ENCODE data around the gene PALD1. TPM values are rescaled to one million over a fixed set of nuclear protein-coding genes. Genes with fewer than 3 reads are reported as not detected.

Gene PALD1
- total RNA-seq, 8 experiments from 2014 or later: 1.4 to 15.9 (median 2.7) TPM

- Histone ChIP-seq H3K4me1 (replicated peaks in 1 of 2) (peaks cover 5 to 16% of the 10 kb centered on the region in 2 donors), H3K4me3 (no peak overlapping the region), H3K27ac (no peak overlapping the region)
- in situ Hi-C loops (cut with MboI; ENCODE audit: low pct_unique_long_range_greater_than_20kb in 2 of 9, low sequenced_read_pairs in 9 of 9, unreplicated experiment in 9 of 9): loop anchor here in 5 of 9 experiments (10.0 to 25.0 kb wide), 3 partner anchors 195 to 302 kb away; no protein-coding TSS in a partner anchor
- ATAC-seq (replicated peaks in 6 of 8): peak in 1 of 8 experiments; percentile 2
- 0 to 100% (median 44%) methylated on average over 1 to 2 of the region's 5 CpGs; no CpG with 5 or more reads in 6 of the 10 experiments for WGBS, 10 experiments
Observed at GRCh38 chr10:70559861-70560260, 81.3 kb downstream of the PALD1 start.

GRCh38 chr10:70560511-70560941, 82.0 kb downstream of the PALD1 start:
- Histone ChIP-seq H3K4me3 (no peak overlapping the region), H3K4me1 (replicated peaks in 1 of 2) (peaks cover 5 to 16% of the 10 kb centered on the region in 2 donors), H3K27ac (no peak overlapping the region)
- WGBS, 10 experiments: 80 to 96% (median 82%) methylated on average over 1 to 4 of the region's 14 CpGs; no CpG with 5 or more reads in 7 of the 10 experiments
- in situ Hi-C loops (cut with MboI; ENCODE audit: low pct_unique_long_range_greater_than_20kb in 2 of 9, low sequenced_read_pairs in 9 of 9, unreplicated experiment in 9 of 9): loop anchor here in 4 of 9 experiments (25.0 kb wide), 2 partner anchors 202 to 302 kb away; no protein-coding TSS in a partner anchor
- no peak for ATAC-seq (replicated peaks in 6 of 8)

DNA sequence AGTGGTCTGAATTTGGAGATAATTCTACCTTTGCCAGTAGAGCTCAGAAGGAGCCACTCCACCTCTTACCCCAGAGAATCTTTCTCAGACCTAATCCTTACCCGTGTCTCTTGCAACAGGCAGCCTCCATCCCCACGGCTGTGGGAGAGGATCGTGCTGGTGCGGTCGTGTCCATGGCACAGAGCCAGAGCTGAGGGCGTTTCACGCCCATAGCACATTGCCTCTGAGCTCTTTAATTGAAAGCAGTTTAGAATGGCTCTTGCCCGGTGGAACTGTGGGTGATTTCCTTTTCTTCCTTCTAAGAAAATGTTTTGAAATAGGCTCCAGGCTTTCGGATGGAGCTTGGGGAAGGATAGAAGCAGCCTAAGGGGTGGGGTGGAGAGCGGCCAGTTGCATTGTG, 82.5 kb downstream of the PALD1 start:
- 14 to 100% (median 20%) methylated on average over 1 to 3 of the region's 10 CpGs; no CpG with 5 or more reads in 7 of the 10 experiments for WGBS, 10 experiments
- H3K4me1 ChIP-seq (replicated peaks in 1 of 2): peaks cover 5 to 16% of the 10 kb centered on the region in 2 donors
- peak overlapping the region in 1 of 2 donors; percentile 19 for H3K27ac ChIP-seq
- no peak overlapping the region for H3K4me3 ChIP-seq
- ATAC-seq (replicated peaks in 6 of 8): peak; percentile 40 to 70 (median 64)
- in situ Hi-C loops (cut with MboI; ENCODE audit: low pct_unique_long_range_greater_than_20kb in 2 of 9, low sequenced_read_pairs in 9 of 9, unreplicated experiment in 9 of 9): loop anchor here in 4 of 9 experiments (25.0 kb wide), 2 partner anchors 201 to 301 kb away; no protein-coding TSS in a partner anchor

DNA sequence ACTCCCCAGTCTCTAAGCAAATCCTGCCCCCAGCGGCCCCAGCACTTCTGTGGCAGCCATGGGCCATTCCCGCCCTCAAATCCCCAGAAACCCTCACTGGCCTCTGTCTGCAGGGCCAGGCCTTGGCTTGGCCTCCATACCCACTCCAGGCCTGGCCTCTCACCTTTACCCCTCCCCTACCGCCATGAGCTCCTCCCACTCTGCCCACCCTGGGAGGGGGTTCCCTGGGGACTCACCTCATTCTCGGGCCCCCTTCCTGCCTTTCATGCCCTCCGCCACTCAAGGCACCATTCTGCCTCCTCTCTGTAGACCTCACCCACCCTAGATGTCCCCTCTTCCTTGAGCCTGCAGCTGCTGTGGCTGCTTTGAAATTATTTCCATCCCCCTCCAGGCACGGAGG, 83.0 kb downstream of the PALD1 start:
- H3K4me1 ChIP-seq (replicated peaks in 1 of 2): peaks cover 5 to 16% of the 10 kb centered on the region in 2 donors
- H3K4me3 ChIP-seq: no peak overlapping the region
- WGBS, 10 experiments: 40 to 100% (median 70%) methylated on average over 1 of the region's 6 CpGs; no CpG with 5 or more reads in 6 of the 10 experiments
- no peak for ATAC-seq (replicated peaks in 6 of 8)
- peak overlapping the region in 1 of 2 donors; percentile 19 for H3K27ac ChIP-seq
- in situ Hi-C loops (cut with MboI; ENCODE audit: low pct_unique_long_range_greater_than_20kb in 2 of 9, low sequenced_read_pairs in 9 of 9, unreplicated experiment in 9 of 9): loop anchor here in 4 of 9 experiments (25.0 kb wide), 2 partner anchors 201 to 301 kb away; no protein-coding TSS in a partner anchor

GRCh38 chr10:70562036-70562755, 83.6 kb downstream of the PALD1 start:
- peak in 3 of 8 experiments; percentile 40 to 72 (median 64) for ATAC-seq (replicated peaks in 6 of 8)
- H3K4me1 ChIP-seq (replicated peaks in 1 of 2): peaks cover 5 to 16% of the 10 kb centered on the region in 2 donors
- no peak overlapping the region for H3K27ac ChIP-seq
- 88 to 100% (median 95%) methylated on average over 1 to 4 of the region's 15 CpGs; no CpG with 5 or more reads in 6 of the 10 experiments for WGBS, 10 experiments
- no peak overlapping the region for H3K4me3 ChIP-seq
- in situ Hi-C loops (cut with MboI; ENCODE audit: low pct_unique_long_range_greater_than_20kb in 2 of 9, low sequenced_read_pairs in 9 of 9, unreplicated experiment in 9 of 9): loop anchor here in 4 of 9 experiments (25.0 kb wide), 2 partner anchors 200 to 300 kb away; no protein-coding TSS in a partner anchor

DNA sequence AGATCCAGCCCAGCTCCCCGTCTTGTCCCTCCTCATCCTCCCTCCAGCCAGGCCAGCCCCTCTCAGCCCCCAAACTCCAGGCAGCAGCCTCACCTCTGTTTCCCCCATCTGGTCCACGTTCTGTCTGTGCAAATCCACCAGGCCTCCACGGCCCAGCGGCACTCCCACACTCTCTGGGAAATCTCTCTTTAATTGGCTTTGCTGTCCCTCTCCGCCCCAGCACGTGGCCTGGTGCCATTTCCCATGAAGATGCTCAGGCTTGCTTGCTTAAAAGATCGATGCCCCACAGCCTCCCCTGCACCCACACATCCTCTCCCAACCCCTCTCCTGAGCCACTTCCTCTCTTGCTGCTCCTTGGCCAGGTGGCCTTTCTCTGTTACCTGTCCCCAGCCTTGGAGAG, 84.7 kb downstream of the PALD1 start:
- 80 to 100% (median 87%) methylated on average over 1 to 6 of the region's 7 CpGs; no CpG with 5 or more reads in 7 of the 10 experiments for WGBS, 10 experiments
- Histone ChIP-seq H3K4me3 (no peak overlapping the region), H3K27ac (no peak overlapping the region), H3K4me1 (replicated peaks in 1 of 2) (peaks cover 5 to 16% of the 10 kb centered on the region in 2 donors)
- no peak for ATAC-seq (replicated peaks in 6 of 8)
- in situ Hi-C loops (cut with MboI; ENCODE audit: low pct_unique_long_range_greater_than_20kb in 2 of 9, low sequenced_read_pairs in 9 of 9, unreplicated experiment in 9 of 9): loop anchor here in 4 of 9 experiments (25.0 kb wide), 2 partner anchors 199 to 299 kb away; no protein-coding TSS in a partner anchor

DNA sequence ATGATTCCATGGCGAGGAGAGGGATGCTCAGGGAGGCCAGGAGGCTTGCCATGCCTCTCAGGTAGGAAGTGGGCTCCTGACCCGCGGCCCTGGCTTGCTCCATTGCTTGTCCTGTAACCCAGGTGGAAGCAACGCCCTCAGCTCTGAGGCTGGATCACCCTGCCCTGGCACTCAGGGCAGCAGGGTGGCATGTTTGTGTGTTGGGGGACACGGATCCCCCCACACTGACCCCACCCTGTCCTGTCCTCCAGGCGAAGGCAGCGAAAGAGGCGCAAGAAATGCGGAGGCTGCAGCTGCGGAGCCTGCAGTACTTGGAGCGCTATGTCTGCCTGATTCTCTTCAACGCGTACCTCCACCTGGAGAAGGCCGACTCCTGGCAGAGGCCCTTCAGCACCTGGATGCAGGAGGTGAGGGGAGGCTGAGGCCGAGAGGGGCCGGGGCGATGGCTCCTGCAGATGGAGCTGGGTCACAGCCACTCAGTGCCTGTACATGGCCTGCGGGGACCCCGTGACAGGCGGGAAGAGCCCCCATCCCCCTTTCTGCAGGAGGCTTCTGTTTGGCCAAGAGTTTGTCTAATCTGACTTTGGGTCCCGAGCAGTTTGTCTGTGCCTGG, 85.7 kb downstream of the PALD1 start:
- WGBS, 10 experiments: 80 to 100% (median 100%) methylated on average over 1 to 4 of the region's 21 CpGs; no CpG with 5 or more reads in 4 of the 10 experiments
- in situ Hi-C loops (cut with MboI; ENCODE audit: low pct_unique_long_range_greater_than_20kb in 2 of 9, low sequenced_read_pairs in 9 of 9, unreplicated experiment in 9 of 9): loop anchor here in 4 of 9 experiments (25.0 kb wide), 2 partner anchors 198 to 298 kb away; no protein-coding TSS in a partner anchor
- ATAC-seq (replicated peaks in 6 of 8): no peak
- Histone ChIP-seq H3K4me1 (replicated peaks in 1 of 2) (peaks cover 5 to 14% of the 10 kb centered on the region in 2 donors), H3K4me3 (no peak overlapping the region), H3K27ac (no peak overlapping the region)

- no peak overlapping the region for H3K4me3 ChIP-seq
- in situ Hi-C loops (cut with MboI; ENCODE audit: low pct_unique_long_range_greater_than_20kb in 2 of 9, low sequenced_read_pairs in 9 of 9, unreplicated experiment in 9 of 9): loop anchor here in 4 of 9 experiments (25.0 kb wide), 2 partner anchors 197 to 297 kb away; no protein-coding TSS in a partner anchor
- H3K27ac ChIP-seq: no peak overlapping the region
- 92 to 100% (median 100%) methylated on average over 1 to 2 of the region's 6 CpGs; no CpG with 5 or more reads in 7 of the 10 experiments for WGBS, 10 experiments
- H3K4me1 ChIP-seq (replicated peaks in 1 of 2): peaks cover 5 to 7% of the 10 kb centered on the region in 2 donors
- ATAC-seq (replicated peaks in 6 of 8): no peak
Observed at GRCh38 chr10:70564901-70565351, 86.4 kb downstream of the PALD1 start.

DNA sequence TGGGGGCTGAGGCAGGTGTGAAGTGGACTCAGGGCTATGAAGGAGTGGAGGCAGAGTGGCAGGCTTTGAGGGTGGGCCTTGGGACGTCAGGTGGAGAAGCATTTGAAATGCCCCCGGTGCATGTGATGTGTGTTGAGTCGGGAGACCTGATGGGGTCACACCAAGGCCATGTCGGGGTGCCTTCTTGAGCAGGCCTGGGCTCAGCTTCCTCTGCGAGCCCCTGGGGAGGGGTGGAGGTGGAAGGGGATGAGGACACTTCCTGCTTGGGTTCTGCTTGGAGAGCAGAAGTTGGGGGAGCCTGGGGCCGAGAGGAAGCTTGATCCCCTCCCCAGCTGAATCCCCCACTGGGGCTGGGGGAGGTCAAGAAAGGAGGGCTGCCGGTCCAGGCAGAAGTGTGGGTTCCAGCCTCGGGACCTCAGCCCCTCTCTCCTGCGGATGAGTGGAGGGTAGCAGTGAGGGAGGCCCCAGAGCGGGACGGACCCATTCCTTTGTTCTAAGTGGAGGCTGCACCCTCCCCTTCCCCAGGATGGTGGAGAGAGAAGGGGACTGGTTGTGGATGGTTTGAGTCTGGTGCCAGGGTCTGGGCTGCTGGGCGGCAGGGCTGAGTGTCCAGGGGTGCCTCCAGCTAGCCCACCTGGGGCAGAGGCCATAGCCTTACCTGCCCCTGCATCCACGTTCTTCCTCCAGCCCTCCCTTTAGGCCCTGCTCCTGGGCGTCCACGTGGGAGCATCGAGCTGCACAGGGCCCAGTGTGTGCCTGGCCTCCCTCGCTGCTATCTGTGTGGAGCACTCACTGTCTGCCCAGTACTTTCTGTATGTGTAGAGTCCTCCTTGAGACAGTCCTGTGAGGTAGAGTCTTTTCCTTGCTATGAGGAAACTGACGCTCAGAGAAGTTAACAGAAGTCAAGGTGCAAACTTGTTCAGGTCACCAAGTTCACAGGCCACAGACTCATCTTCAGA, 87.3 kb downstream of the PALD1 start:
- H3K4me3 ChIP-seq: no peak overlapping the region
- in situ Hi-C loops (cut with MboI; ENCODE audit: low pct_unique_long_range_greater_than_20kb in 2 of 9, low sequenced_read_pairs in 9 of 9, unreplicated experiment in 9 of 9): loop anchor here in 4 of 9 experiments (25.0 kb wide), 2 partner anchors 196 to 296 kb away; no protein-coding TSS in a partner anchor
- peaks cover 5 to 7% of the 10 kb centered on the region in 2 donors for H3K4me1 ChIP-seq (replicated peaks in 1 of 2)
- WGBS, 10 experiments: 20 to 81% (median 77%) methylated on average over 1 to 7 of the region's 18 CpGs; no CpG with 5 or more reads in 5 of the 10 experiments
- no peak overlapping the region for H3K27ac ChIP-seq
- ATAC-seq (replicated peaks in 6 of 8): no peak

- Histone ChIP-seq H3K4me3 (no peak overlapping the region), H3K27ac (no peak overlapping the region), H3K4me1 (replicated peaks in 1 of 2) (peaks cover 0 to 1% of the 10 kb centered on the region in 2 donors)
- ATAC-seq (replicated peaks in 6 of 8): no peak
- in situ Hi-C loops (cut with MboI; ENCODE audit: low pct_unique_long_range_greater_than_20kb in 2 of 9, low sequenced_read_pairs in 9 of 9, unreplicated experiment in 9 of 9): loop anchor here in 4 of 9 experiments (25.0 kb wide), 2 partner anchors 196 to 296 kb away; no protein-coding TSS in a partner anchor
- 71 to 90% (median 90%) methylated on average over 2 to 5 of the region's 18 CpGs; no CpG with 5 or more reads in 6 of the 10 experiments for WGBS, 10 experiments
Observed at GRCh38 chr10:70566515-70567290, 88.1 kb downstream of the PALD1 start.

- in situ Hi-C loops (cut with MboI; ENCODE audit: low pct_unique_long_range_greater_than_20kb in 2 of 9, low sequenced_read_pairs in 9 of 9, unreplicated experiment in 9 of 9): loop anchor here in 4 of 9 experiments (25.0 kb wide), 2 partner anchors 195 to 295 kb away; no protein-coding TSS in a partner anchor
Observed at GRCh38 chr10:70567603-70568002, 89.0 kb downstream of the PALD1 start.

More at GRCh38 chr10:70567603-70568002, 89.0 kb downstream of the PALD1 start:
- Histone ChIP-seq H3K4me3 (no peak overlapping the region), H3K27ac (no peak overlapping the region), H3K4me1 (replicated peaks in 1 of 2) (no peaks in the 10 kb centered on the region)
- WGBS, 10 experiments: 20 to 100% (median 82%) methylated on average over 1 to 3 of the region's 4 CpGs; no CpG with 5 or more reads in 4 of the 10 experiments
- no peak for ATAC-seq (replicated peaks in 6 of 8)

Measured in motor neuron (in vitro differentiated cells).